IMR-90 (cell line): ENCODE data around the gene UPP2.

Experiments used
- BHLHE40 ChIP-seq: fragments of 150-350 bp; IDR thresholded peaks from 2 replicates; pipeline ENCODE4 v1.6.1; 2016; ENCODE audit warnings: mild to moderate bottlenecking, low read depth, low read length
- CHD1 ChIP-seq: IDR thresholded peaks from 2 replicates; pipeline ENCODE4 v1.6.1; 2012; ENCODE audit warnings: low read depth, low read length, improper control_type of control experiment
- CTCF ChIP-seq: conservative IDR thresholded peaks from 2 replicates; pipeline ENCODE4 v1.5.1; 2012; ENCODE audit warnings: mild to moderate bottlenecking, low read depth, low read length, improper control_type of control experiment
- MAFK ChIP-seq: IDR thresholded peaks from 2 replicates; pipeline ENCODE4 v1.6.1; 2012; ENCODE audit warnings: low read depth, low read length, improper control_type of control experiment
- MAZ ChIP-seq: IDR thresholded peaks from 2 replicates; pipeline ENCODE4 v1.6.1; 2012; ENCODE audit warnings: low read depth, mild to moderate bottlenecking, low read length, improper control_type of control experiment, moderate library complexity, borderline replicate concordance
- MXI1 ChIP-seq: IDR thresholded peaks from 2 replicates; pipeline ENCODE4 v1.6.1; 2012; ENCODE audit warnings: low read depth, mild to moderate bottlenecking, low read length, moderate library complexity, borderline replicate concordance
- NFE2L2 ChIP-seq: fragments of 150-350 bp; IDR thresholded peaks from 2 replicates; pipeline ENCODE4 v1.6.1; 2016; ENCODE audit warnings: low read depth, mild to moderate bottlenecking, low read length
- POLR2A ChIP-seq: IDR thresholded peaks from 2 replicates; pipeline ENCODE4 v1.6.1; 2012; ENCODE audit warnings: mild to moderate bottlenecking, low read depth, low read length
- RFX5 ChIP-seq: IDR thresholded peaks from 2 replicates; pipeline ENCODE4 v1.8.0; 2012; ENCODE audit warnings: low read depth, mild to moderate bottlenecking, low read length, moderate library complexity
- USF2 ChIP-seq: fragments of 150-350 bp; IDR thresholded peaks from 2 replicates; pipeline ENCODE4 v1.6.1; 2017; ENCODE audit warnings: mild to moderate bottlenecking, antibody characterized with exemption, low read length, low read depth

GRCh38 chr2:158099716-158100115 lies 2.0 kb upstream of the UPP2 start:
- TF ChIP-seq POLR2A (no peak), CTCF (no peak), MXI1 (no peak), MAFK (no peak), RFX5 (no peak), CHD1 (no peak), NFE2L2 (no peak), MAZ (no peak), USF2 (no peak), BHLHE40 (no peak)
